ENCODE results near the gene ZNF85.
"Not testable (repeated sequence)": the region's sequence is repeated elsewhere in the genome, so short reads cannot be mapped to it uniquely, and the experiment has no call there.

Gene ZNF85

GRCh38 chr19:20923077-20923871, at the start of gene ZNF85:
Gene ZNF85 (plus strand): TSS chr19:20923251. CDS start chr19:20923401, 150 bp downstream.
- DNase-seq, result peak; percentile 94

GRCh38 chr19:20879501-20879900, 43.5 kb upstream of the ZNF85 start:
- DNase-seq, result no peak

GRCh38 chr19:20912973-20913372, 10.1 kb upstream of the ZNF85 start:
- DNase-seq, result no peak

GRCh38 chr19:20925481-20925880, 2.4 kb downstream of the ZNF85 start:
- DNase-seq, result no peak

- no peak for DNase-seq
These were observed 3.7 kb downstream of the ZNF85 start for GRCh38 chr19:20926796-20927195.

GRCh38 chr19:20928371-20928770, 5.3 kb downstream of the ZNF85 start:
- peak; percentile 71 for DNase-seq

GRCh38 chr19:20936322-20936947, 13.4 kb downstream of the ZNF85 start:
- not testable (repeated sequence) for DNase-seq

GRCh38 chr19:20952561-20953095, 29.6 kb downstream of the ZNF85 start:
- DNase-seq, result not testable (repeated sequence)

GRCh38 chr19:20964798-20965197, 41.7 kb downstream of the ZNF85 start:
- no peak for DNase-seq

GRCh38 chr19:20968092-20968491, 45.0 kb downstream of the ZNF85 start:
- DNase-seq, result no peak

GRCh38 chr19:20969498-20969897, 46.4 kb downstream of the ZNF85 start:
- DNase-seq, result no peak

- DNase-seq, result no peak
These were observed 46.8 kb downstream of the ZNF85 start for GRCh38 chr19:20969898-20970297.

GRCh38 chr19:20992788-20993187, 69.7 kb downstream of the ZNF85 start:
- DNase-seq, result not testable (repeated sequence)

- peak; percentile 89 for DNase-seq
These were observed 76.8 kb downstream of the ZNF85 start for GRCh38 chr19:20999731-21000352.

Measured in fibroblast of skin of right biceps (primary cell).